CD4-positive, alpha-beta T cell (primary cell): ENCODE measurements around the gene PEX10. TPM values are rescaled to one million over a fixed set of nuclear protein-coding genes. Genes with fewer than 3 reads are reported as not detected.
A peak's percentile ranks its signal among the peaks of the same experiment; 100 is the strongest.

Experiments used
- ATAC-seq: fragments of 200-7000 bp; cut with Tn5 transposase; one replicate; pipeline ENCODE4 v1.10.0; 2022; ENCODE audit warnings: mild to moderate bottlenecking; ENCODE audit not compliant: poor library complexity
- CTCF ChIA-PET: fragments of 350-600 bp; sonication (Branson Sonifier 250); formaldehyde crosslinking; loops from one replicate; lab custom pipeline; 2021; ENCODE audit warnings: antibody characterized with exemption, inconsistent platforms; lab: Charles Lee
- POLR2A ChIA-PET: fragments of 350-600 bp; sonication (Branson Sonifier 250); formaldehyde crosslinking; loops from one replicate; lab custom pipeline; 2021; ENCODE audit warnings: antibody characterized with exemption, inconsistent platforms; lab: Charles Lee
- DNase-seq, 14 experiments: peaks; one replicate each; pipeline ENCODE4 v3.0.0-alpha.2; 2013 to 2020; ENCODE audit warnings: mixed read lengths in 2 of 14
- H3K27ac ChIP-seq, 2 donors: one replicate each; pipeline versions ENCODE4 v1.5.1 to v1.7.0; 2013; ENCODE audit warnings: low read length in 2 of 2, low read depth in 1 of 2, mild to moderate bottlenecking in 1 of 2
- H3K27me3 ChIP-seq, 2 experiments: 1 replicate in 1 of 2; 2 replicates in 1 of 2; pipeline versions ENCODE4 v1.6.1 to v1.7.0; 2013; ENCODE audit warnings: low read length in 2 of 2, control low read depth in 1 of 2, mild to moderate bottlenecking in 1 of 2, moderate library complexity in 1 of 2; ENCODE audit not compliant: insufficient read depth in 2 of 2, control insufficient read depth in 1 of 2
- H3K36me3 ChIP-seq: one replicate; pipeline ENCODE4 v1.6.1; 2013; ENCODE audit warnings: low read length, control low read depth; ENCODE audit not compliant: insufficient read depth
- H3K4me1 ChIP-seq: one replicate; pipeline ENCODE4 v1.6.1; 2013; ENCODE audit warnings: low read length, control low read depth; ENCODE audit not compliant: insufficient read depth
- H3K4me3 ChIP-seq: one replicate; pipeline ENCODE4 v1.5.1; 2013; ENCODE audit warnings: mild to moderate bottlenecking, low read length, moderate library complexity
- H3K9me3 ChIP-seq, 2 experiments: 1 replicate in 1 of 2; 2 replicates in 1 of 2; pipeline versions ENCODE4 v1.6.1 to v1.7.0; 2013; ENCODE audit warnings: low read length in 2 of 2, mild to moderate bottlenecking in 2 of 2, control low read depth in 1 of 2, moderate library complexity in 1 of 2; ENCODE audit not compliant: control insufficient read depth in 1 of 2, insufficient read depth in 1 of 2
- H3K27ac Mint-ChIP-seq: one replicate; pipeline ENCODE4 v1.8.0; 2020; ENCODE audit warnings: mixed read lengths
- H3K27me3 Mint-ChIP-seq: one replicate; pipeline ENCODE4 v1.8.0; 2021; ENCODE audit warnings: mixed read lengths
- H3K36me3 Mint-ChIP-seq: one replicate; pipeline ENCODE4 v1.8.0; 2021; ENCODE audit warnings: low read depth, mixed read lengths
- H3K4me1 Mint-ChIP-seq: one replicate; pipeline ENCODE4 v1.8.0; 2021; ENCODE audit warnings: low read depth, mixed read lengths
- H3K4me3 Mint-ChIP-seq: one replicate; pipeline ENCODE4 v1.8.0; 2020; ENCODE audit warnings: mild to moderate bottlenecking, mixed read lengths
- H3K9me3 Mint-ChIP-seq: one replicate; pipeline ENCODE4 v1.8.0; 2020; ENCODE audit warnings: mixed read lengths
- intact Hi-C, 2 experiments: fragments of 100-400 bp; cut with DNase I in 1 of 2; cut with micrococcal nuclease in 1 of 2; formaldehyde crosslinking; loops; one replicate each; pipeline versions ENCODE4 v1.15.1 to v1.9.0; 2023 to 2025; cut with DNase I, micrococcal nuclease
- total RNA-seq, 174 experiments: library from RNA in 2 of 174; stranded (reverse) in 2 of 174; gene quantifications; one replicate each; pipeline ENCODE4 v1.2.3 and lab custom pipeline; 2021 to 2026
- TF ChIP-seq, protein P1 (sequence below): fragments of 200-600 bp; IDR thresholded peaks from one replicate; pipeline ENCODE4 v1.8.0; 2022; ENCODE audit warnings: antibody characterized with exemption, mild to moderate bottlenecking

The PEX10 gene
- total RNA-seq, 2 experiments from 2014 or later = 12.0 to 12.5 TPM

DNA sequence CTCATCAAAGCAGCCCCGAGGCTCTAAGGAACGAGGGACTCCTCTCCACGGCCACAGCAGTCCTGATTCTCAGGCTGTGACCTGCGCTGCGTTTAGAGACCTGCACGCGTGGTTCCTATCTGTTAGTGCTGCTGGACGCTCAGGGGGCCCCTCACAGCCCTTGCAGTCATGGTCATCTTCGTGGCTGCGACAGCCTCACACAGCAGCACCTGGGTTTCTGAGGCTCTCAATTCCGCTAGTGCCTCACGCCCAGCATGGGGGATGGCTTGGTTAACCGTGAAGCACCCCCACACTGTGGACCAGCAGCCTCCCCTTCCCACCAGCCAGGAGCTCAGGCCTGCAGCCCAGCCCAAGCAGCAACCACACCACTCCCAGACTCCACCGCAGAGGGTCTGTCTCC is 28.8 kb downstream of the PEX10 start:
- TF ChIP-seq, protein P1, sequence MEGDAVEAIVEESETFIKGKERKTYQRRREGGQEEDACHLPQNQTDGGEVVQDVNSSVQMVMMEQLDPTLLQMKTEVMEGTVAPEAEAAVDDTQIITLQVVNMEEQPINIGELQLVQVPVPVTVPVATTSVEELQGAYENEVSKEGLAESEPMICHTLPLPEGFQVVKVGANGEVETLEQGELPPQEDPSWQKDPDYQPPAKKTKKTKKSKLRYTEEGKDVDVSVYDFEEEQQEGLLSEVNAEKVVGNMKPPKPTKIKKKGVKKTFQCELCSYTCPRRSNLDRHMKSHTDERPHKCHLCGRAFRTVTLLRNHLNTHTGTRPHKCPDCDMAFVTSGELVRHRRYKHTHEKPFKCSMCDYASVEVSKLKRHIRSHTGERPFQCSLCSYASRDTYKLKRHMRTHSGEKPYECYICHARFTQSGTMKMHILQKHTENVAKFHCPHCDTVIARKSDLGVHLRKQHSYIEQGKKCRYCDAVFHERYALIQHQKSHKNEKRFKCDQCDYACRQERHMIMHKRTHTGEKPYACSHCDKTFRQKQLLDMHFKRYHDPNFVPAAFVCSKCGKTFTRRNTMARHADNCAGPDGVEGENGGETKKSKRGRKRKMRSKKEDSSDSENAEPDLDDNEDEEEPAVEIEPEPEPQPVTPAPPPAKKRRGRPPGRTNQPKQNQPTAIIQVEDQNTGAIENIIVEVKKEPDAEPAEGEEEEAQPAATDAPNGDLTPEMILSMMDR = no peak

DNA sequence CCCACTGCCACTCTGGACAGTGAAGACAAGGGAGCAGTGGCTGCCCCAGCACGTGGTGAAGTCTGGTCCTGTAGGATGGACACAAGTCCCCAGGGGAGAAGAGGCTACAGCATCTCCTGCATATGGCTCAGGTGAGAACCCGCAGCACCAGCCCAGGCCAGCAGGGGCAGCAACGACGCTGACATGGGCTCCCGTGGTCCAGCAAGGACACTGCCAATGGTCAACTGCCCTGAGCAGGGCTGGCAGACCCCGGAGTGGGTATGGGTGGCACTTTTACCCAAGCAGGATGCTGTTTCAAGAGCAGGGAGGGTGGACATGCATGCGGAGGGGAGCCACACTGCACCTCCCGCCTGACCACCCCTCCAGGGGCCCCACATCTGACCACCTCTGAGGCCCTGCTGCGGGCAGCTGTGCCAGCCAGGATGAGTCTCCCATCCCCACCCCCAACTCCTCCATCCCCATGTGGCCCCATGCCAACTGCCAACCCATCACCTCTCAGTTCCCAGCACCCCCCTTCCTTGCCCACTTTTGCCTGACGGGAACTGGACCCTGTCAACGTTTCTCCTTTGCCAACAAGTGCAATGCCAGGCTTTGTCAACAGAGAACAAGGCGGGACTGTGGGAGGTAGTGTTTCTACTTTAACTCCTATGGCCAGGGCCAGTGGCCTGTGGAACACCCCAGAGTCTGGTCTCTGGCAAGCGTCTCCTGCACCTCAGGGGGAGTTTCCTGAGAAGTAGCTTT is 29.6 kb downstream of the PEX10 start:
- Histone ChIP-seq H3K36me3 (no peaks in the 10 kb centered on the region), H3K27ac (no peak overlapping the region), H3K27me3 (no peaks in the 10 kb centered on the region), H3K9me3 (no peaks in the 10 kb centered on the region), H3K4me1 (peaks cover 13% of the 10 kb centered on the region), H3K4me3 (no peak overlapping the region)
- Mint-ChIP-seq H3K4me3 (no peak overlapping the region), H3K9me3 (no peaks in the 10 kb centered on the region), H3K27me3 (no peaks in the 10 kb centered on the region), H3K36me3 (no peaks in the 10 kb centered on the region), H3K4me1 (no peaks in the 10 kb centered on the region), H3K27ac (no peak overlapping the region)
- ChIA-PET CTCF (interaction anchor here (1.3 to 2.8 kb wide), 5 partner anchors 9 to 193 kb away, joined by 3 to 47 read pairs (median 6); partner anchors contain the start of genes FAAP20, MORN1 and RER1), POLR2A (interaction anchor here (0.7 to 3.8 kb wide), 3 partner anchors 9 to 189 kb away, joined by 3 to 27 read pairs (median 3); partner anchors contain the start of genes FAAP20, MORN1 and RER1)
- DNase-seq = peak in 4 of 14 experiments; percentile 12 to 58 (median 39)
- TF ChIP-seq, protein P1 = no peak
- peak; percentile 31 for ATAC-seq
- intact Hi-C loops = loop anchor here (5.0 to 10.0 kb wide), 3 partner anchors 65 to 125 kb away; no protein-coding TSS in a partner anchor

More for the DNA sequence above, 28.8 kb downstream of the PEX10 start:
- Mint-ChIP-seq H3K4me1 (no peaks in the 10 kb centered on the region), H3K27ac (no peak overlapping the region), H3K36me3 (no peaks in the 10 kb centered on the region), H3K9me3 (no peaks in the 10 kb centered on the region), H3K4me3 (no peak overlapping the region), H3K27me3 (no peaks in the 10 kb centered on the region)
- Histone ChIP-seq H3K27ac (no peak overlapping the region), H3K36me3 (no peaks in the 10 kb centered on the region), H3K27me3 (no peaks in the 10 kb centered on the region), H3K4me3 (no peak overlapping the region), H3K4me1 (peaks cover 13% of the 10 kb centered on the region), H3K9me3 (no peaks in the 10 kb centered on the region)
- intact Hi-C loops = loop anchor here (5.0 to 10.0 kb wide), 3 partner anchors 66 to 126 kb away; no protein-coding TSS in a partner anchor
- DNase-seq (no peak), ATAC-seq (no peak)
- CTCF ChIA-PET = no interaction called here
- POLR2A ChIA-PET = interaction anchor here (3.8 kb wide), 1 partner anchor 188 kb away, joined by 27 read pairs; the partner anchor contains the start of gene FAAP20

DNA sequence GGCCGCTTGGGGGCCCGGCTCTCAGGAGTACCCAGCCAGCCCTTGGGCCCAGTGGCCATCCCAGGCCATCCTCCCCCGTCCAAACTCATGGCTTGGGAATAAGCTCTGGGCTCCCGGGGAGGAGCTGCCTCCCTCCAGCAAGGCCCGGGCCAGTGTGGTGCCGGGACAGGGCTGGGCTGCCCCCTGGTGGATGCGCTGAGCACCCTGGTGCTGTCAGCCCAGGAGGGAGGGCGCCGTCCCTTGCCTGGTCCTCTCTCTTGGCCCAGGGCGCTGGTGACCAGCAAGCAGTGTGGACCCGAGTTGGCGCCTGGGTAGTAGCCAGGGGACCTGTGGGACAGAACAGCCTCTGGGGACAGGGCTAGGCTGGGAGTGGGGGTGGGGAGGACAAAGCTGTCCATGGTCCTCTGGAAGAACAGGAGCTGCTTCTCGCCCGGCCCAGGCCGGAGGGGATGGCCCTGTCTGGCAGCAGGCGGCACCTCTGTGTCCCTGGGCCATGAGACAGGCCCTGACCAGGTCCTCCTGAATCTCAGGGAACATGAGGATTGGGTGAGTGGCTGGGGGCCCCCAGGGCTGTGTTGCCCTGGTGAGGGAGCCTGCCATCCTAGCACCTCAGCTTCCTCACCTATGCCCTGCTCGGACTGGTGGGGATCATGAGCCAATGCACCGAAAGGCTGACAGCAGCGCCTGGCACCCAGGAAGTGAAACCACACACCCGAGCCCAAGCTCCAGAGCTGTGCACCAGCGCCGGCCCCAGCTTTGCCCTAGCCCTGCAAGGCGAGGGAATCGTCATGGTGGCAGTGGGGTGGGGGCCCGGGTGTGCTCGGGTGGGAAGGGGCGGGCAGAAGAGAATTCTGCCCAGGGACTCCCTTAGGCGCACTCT is 30.4 kb downstream of the PEX10 start:
- CTCF ChIA-PET = interaction anchor here (0.6 to 2.8 kb wide), 11 partner anchors 8 to 193 kb away, joined by 3 to 47 read pairs (median 5); partner anchors contain the start of genes FAAP20, MORN1 and RER1
- ATAC-seq (peak; percentile 95), DNase-seq (peak; percentile 63 to 86 (median 74))
- Histone ChIP-seq H3K4me1 (peaks cover 13% of the 10 kb centered on the region), H3K4me3 (no peak overlapping the region), H3K36me3 (no peaks in the 10 kb centered on the region), H3K27ac (no peak overlapping the region), H3K9me3 (no peaks in the 10 kb centered on the region), H3K27me3 (no peaks in the 10 kb centered on the region)
- TF ChIP-seq, protein P1 = peak; percentile 87
- POLR2A ChIA-PET = interaction anchor here (0.6 to 3.8 kb wide), 5 partner anchors 9 to 188 kb away, joined by 3 to 27 read pairs (median 3); partner anchors contain the start of genes FAAP20, MORN1 and RER1
- no peak overlapping the region for H3K4me3 Mint-ChIP-seq
- no peaks in the 10 kb centered on the region for H3K9me3 Mint-ChIP-seq
- intact Hi-C loops = loop anchor here (1.0 to 10.0 kb wide), 4 partner anchors 65 to 187 kb away; no protein-coding TSS in a partner anchor
- H3K36me3 Mint-ChIP-seq = no peaks in the 10 kb centered on the region
- no peak overlapping the region for H3K27ac Mint-ChIP-seq
- no peaks in the 10 kb centered on the region for H3K27me3 Mint-ChIP-seq
- no peaks in the 10 kb centered on the region for H3K4me1 Mint-ChIP-seq
